Measurements from ENCODE around the gene SETBP1. TPM values are rescaled to one million over a fixed set of nuclear protein-coding genes. Genes with fewer than 3 reads are reported as not detected.

Gene SETBP1
- total and polyA plus RNA-seq, 2 of the 4 experiments (the other 2 are of a cell fraction) = 0.19 to 0.36 TPM

GRCh38 chr18:45026162-45026561 is 345.5 kb downstream of the SETBP1 start:
- H3K4me2 ChIP-seq (ENCODE audit: low read depth, low read length) = no peak overlapping the region
- POLR2A ChIA-PET (ENCODE audit: unreplicated experiment) = no interaction called here
- H3K4ac ChIP-seq (ENCODE audit: low read depth, low read length) = no peak overlapping the region
- no peak overlapping the region for H4K91ac ChIP-seq (ENCODE audit: insufficient read depth, low read depth, low read length)
- no peak overlapping the region for H2BK15ac ChIP-seq (ENCODE audit: low read depth, low read length)
- no peak overlapping the region for H3K18ac ChIP-seq (ENCODE audit: low read depth, low read length)
- no peak for TF ChIP-seq RAD21 (IDR thresholded peaks at IDR 0.05; ENCODE audit: low read length)
- no peak for TF ChIP-seq MAZ (IDR thresholded peaks at IDR 0.05; ENCODE audit: borderline replicate concordance, low read depth, low read length)
- TF ChIP-seq CTCF (conservative IDR thresholded peaks at IDR 0.05; ENCODE audit: low read depth, low read length) = no peak
- no peak for TF ChIP-seq USF2 (IDR thresholded peaks at IDR 0.05; ENCODE audit: low read depth, low read length)
- TF ChIP-seq POLR2A (IDR thresholded peaks at IDR 0.05; ENCODE audit: low read depth, low read length) = no peak
- no peak for TF ChIP-seq CHD1 (IDR thresholded peaks at IDR 0.05; ENCODE audit: low read depth, low read length)
- no peak for TF ChIP-seq RCOR1 (IDR thresholded peaks at IDR 0.05; ENCODE audit: insufficient replicate concordance, low read length)
- no peak for TF ChIP-seq MAFK (IDR thresholded peaks at IDR 0.05; ENCODE audit: low read depth, low read length)
- no peak for TF ChIP-seq ELK1 (IDR thresholded peaks at IDR 0.05; ENCODE audit: borderline replicate concordance, low read depth, low read length)
- no peak for TF ChIP-seq SMC3 (IDR thresholded peaks at IDR 0.05; ENCODE audit: low read depth, low read length)
- no peak for TF ChIP-seq CEBPB (IDR thresholded peaks at IDR 0.05; ENCODE audit: low read depth, low read length)
- H3K36me3 ChIP-seq (ENCODE audit: control insufficient read depth, insufficient read depth, low read length) = no peaks in the 10 kb centered on the region
- H3K27ac ChIP-seq (ENCODE audit: insufficient read depth, low read length) = no peak overlapping the region
- no peaks in the 10 kb centered on the region for H4K20me1 ChIP-seq (ENCODE audit: insufficient read depth, low read length)
- dilution Hi-C loops (cut with HindIII; ENCODE audit: low sequenced_read_pairs, unreplicated experiment) (no loop called here), intact Hi-C loops (cut with micrococcal nuclease) (no loop called here), in situ Hi-C loops (cut with MboI; ENCODE audit: low sequenced_read_pairs) (no loop called here)
- WGBS, 2 experiments (ENCODE audit: extremely low coverage in 2 of 2, insufficient read length in 1 of 2) = 91% methylated on average over 3 of the region's 3 CpGs; no CpG with 5 or more reads in 1 of the 2 experiments
- no peak overlapping the region for H2AFZ ChIP-seq (replicated peaks; ENCODE audit: low read length, poor library complexity)
- H2BK20ac ChIP-seq (ENCODE audit: low read depth, low read length) = no peak overlapping the region
- no peaks in the 10 kb centered on the region for H3K79me1 ChIP-seq (ENCODE audit: low read depth in 1 of 2, low read length in 2 of 2)
- H2AK9ac ChIP-seq (replicated peaks; ENCODE audit: low read depth, low read length, poor library complexity) = no peak overlapping the region
- BruUV-seq (replicated peaks) = no TSS peak
- no peak for ATAC-seq (ENCODE audit: low read depth)
- H3K14ac ChIP-seq (replicated peaks; ENCODE audit: low read depth, low read length) = no peak overlapping the region
- H3K4me3 ChIP-seq (ENCODE audit: insufficient read depth, low read depth, low read length) = no peak overlapping the region
- H4K5ac ChIP-seq (ENCODE audit: low read depth, low read length) = no peak overlapping the region
- CTCF ChIA-PET = interaction anchor here (1.6 kb wide), 1 partner anchor 19 kb away, joined by 3 read pairs; no protein-coding TSS in a partner anchor
- H3K27me3 ChIP-seq (ENCODE audit: control insufficient read depth, insufficient read depth, low read length) = no peaks in the 10 kb centered on the region; the same call in 1 of the 2 replicates
- H2BK120ac ChIP-seq (ENCODE audit: low read depth, low read length) = no peak overlapping the region
- H3K9ac ChIP-seq (ENCODE audit: low read depth, low read length) = no peak overlapping the region
- H3K9me1 ChIP-seq (ENCODE audit: insufficient read depth, low read length) = no peaks in the 10 kb centered on the region
- DNase-seq = no peak
- H3K9me3 ChIP-seq (ENCODE audit: control insufficient read depth, insufficient read depth, low read length) = no peaks in the 10 kb centered on the region
- no peak overlapping the region for H3K23ac ChIP-seq (ENCODE audit: low read depth, low read length)
- H3K56ac ChIP-seq (ENCODE audit: extremely low read depth, insufficient read depth, low read length) = no peak overlapping the region
- no peak overlapping the region for H2AK5ac ChIP-seq (ENCODE audit: low read depth, low read length)
- no peaks in the 10 kb centered on the region for H3K4me1 ChIP-seq (ENCODE audit: control insufficient read depth, insufficient read depth, low read length)
- H4K8ac ChIP-seq (ENCODE audit: low read depth in 2 of 2, low read length in 2 of 2) = no peak overlapping the region
- no peak overlapping the region for H2BK5ac ChIP-seq (ENCODE audit: low read depth, low read length, poor library complexity, severe bottlenecking)

All from IMR-90 (cell line).